Stomach (tissue), 9 donors: Measurements from ENCODE around the gene RAB3B. TPM values are rescaled to one million over a fixed set of nuclear protein-coding genes. Genes with fewer than 3 reads are reported as not detected.
A peak's percentile ranks its signal among the peaks of the same experiment; 100 is the strongest.

Source experiments
- DNase-seq, 2 donors: peaks; one replicate each; pipeline versions ENCODE4 v3.0.0 to v3.0.0-alpha.2; 2013 to 2019
- H3K27ac ChIP-seq, 5 donors: fragments of 200-600 bp in 4 of 5; sonication (generic) in 4 of 5; one replicate each; pipeline ENCODE4 v1.5.1; 2013 to 2019; ENCODE audit warnings: mild to moderate bottlenecking in 1 of 5, moderate library complexity in 1 of 5
- H3K27me3 ChIP-seq, 3 donors: fragments of 200-600 bp; sonication (generic); one replicate each; pipeline ENCODE4 v1.5.1; 2017 to 2019; ENCODE audit warnings: mixed run types in 1 of 3
- H3K36me3 ChIP-seq, 4 donors: fragments of 200-600 bp; sonication (generic); 1 replicate in 3 of 4; 2 replicates in 1 of 4; pipeline ENCODE4 v1.5.1; 2016 to 2019
- H3K4me1 ChIP-seq, 4 donors: fragments of 200-600 bp; sonication (generic); one replicate each; pipeline ENCODE4 v1.5.1; 2016 to 2019
- H3K4me3 ChIP-seq, 4 donors: fragments of 200-600 bp; sonication (generic) in 3 of 4; one replicate each; pipeline ENCODE4 v1.5.1; 2016 to 2019; ENCODE audit warnings: mild to moderate bottlenecking in 1 of 4
- H3K9me3 ChIP-seq, 4 donors: fragments of 200-600 bp; sonication (generic); one replicate each; pipeline ENCODE4 v1.5.1; 2016 to 2019
- CTCF ChIP-seq, 7 experiments: fragments of 450-650 bp in 4 of 7; fragments of 200-600 bp in 3 of 7; sonication (generic) in 3 of 7; IDR thresholded peaks; one replicate each; pipeline ENCODE4 v1.5.1; 2016 to 2019; ENCODE audit warnings: antibody characterized with exemption in 7 of 7, control low read depth in 2 of 7, mild to moderate bottlenecking in 1 of 7
- EP300 ChIP-seq: sonication (generic); formaldehyde crosslinking; IDR thresholded peaks from one replicate; pipeline ENCODE4 v1.6.1; 2017; ENCODE audit warnings: antibody characterized with exemption
- POLR2A ChIP-seq, 4 donors: fragments of 450-650 bp; IDR thresholded peaks; one replicate each; pipeline ENCODE4 v1.6.1; 2016; ENCODE audit warnings: antibody characterized with exemption in 4 of 4, control low read depth in 2 of 4, mild to moderate bottlenecking in 1 of 4, moderate library complexity in 1 of 4
- POLR2AphosphoS5 ChIP-seq, 3 donors: sonication (generic); formaldehyde crosslinking; IDR thresholded peaks; one replicate each; pipeline ENCODE4 v1.6.1; 2016; ENCODE audit warnings: antibody characterized with exemption in 3 of 3
- WGBS, 5 donors: extraction: QIAGEN DNeasy Blood & Tissue Kit in 3 of 5; methylation state at CpG; one replicate each; pipeline versions ENCODE4 v1.1.5 to v1.1.7; 2013 to 2018; 5-methylcytosine and 5-hydroxymethylcytosine counted together
- intact Hi-C: fragments of 100-400 bp; cut with DNase I; formaldehyde crosslinking; loops from one replicate; pipeline ENCODE4 v1.15.1; 2023; ENCODE audit warnings: low total_unique reads
- polyA plus RNA-seq, 3 donors: library from polyadenylated mRNA; stranded (reverse); fragments of 200-250 nt; gene quantifications; one replicate each; pipeline ENCODE4 v1.2.3, GENCODE V29; 2013
- total RNA-seq, 5 donors: library from RNA; depleted of rRNA; stranded (reverse); fragments of >200 nt; gene quantifications; one replicate each; pipeline versions ENCODE4 v1.1.0 to v1.2.3, GENCODE V29; 2014 to 2016
- donor health status: healthy with polysubstance abuse.
- donor health status: Bipolar disorder and iron deficiency.
- donor health status: healthy.

RAB3B gene
- total and polyA plus RNA-seq, 8 donors, result under 0.01 to 2.2 (median 0.14) TPM; not detected in 1

GRCh38 chr1:51998701-51999100 lies 8.2 kb upstream of the RAB3B start:
- H3K9me3 ChIP-seq, result no peaks in the 10 kb centered on the region
- DNase-seq, result no peak
- H3K36me3 ChIP-seq, result no peaks in the 10 kb centered on the region
- no peaks in the 10 kb centered on the region for H3K4me1 ChIP-seq
- TF ChIP-seq POLR2AphosphoS5 (IDR thresholded peaks at IDR 0.05), result no peak
- no peak for TF ChIP-seq EP300
- no peak for TF ChIP-seq POLR2A (IDR thresholded peaks at IDR 0.05)
- no peak for TF ChIP-seq CTCF (IDR thresholded peaks at IDR 0.05)
- no peak overlapping the region for H3K4me3 ChIP-seq
- intact Hi-C loops, result loop anchor here (5.0 kb wide), 1 partner anchor 96 kb away; no protein-coding TSS in a partner anchor
- WGBS, 5 donors, result 77 to 96% (median 83%) methylated on average over 1 of the region's 1 CpG
- H3K27ac ChIP-seq, result no peak overlapping the region
- H3K27me3 ChIP-seq, result peaks cover 0 to 6% (median 0%) of the 10 kb centered on the region in 3 donors

- 41 to 56% (median 52%) methylated on average over 5 of the region's 5 CpGs for whole genome bisulfite sequencing, 5 donors
- Histone ChIP-seq H3K27me3 (peaks cover 0 to 13% (median 0%) of the 10 kb centered on the region in 3 donors), H3K4me1 (no peaks in the 10 kb centered on the region), H3K4me3 (no peak overlapping the region), H3K9me3 (no peaks in the 10 kb centered on the region), H3K27ac (no peak overlapping the region), H3K36me3 (no peaks in the 10 kb centered on the region)
- no peak for TF ChIP-seq CTCF (IDR thresholded peaks at IDR 0.05)
- TF ChIP-seq POLR2AphosphoS5 (IDR thresholded peaks at IDR 0.05), result no peak
- no peak for TF ChIP-seq POLR2A (IDR thresholded peaks at IDR 0.05)
- no peak for TF ChIP-seq EP300
- no peak for DNase-seq
- intact Hi-C loops, result loop anchor here (5.0 kb wide), 1 partner anchor 96 kb away; no protein-coding TSS in a partner anchor
Observed at GRCh38 chr1:51997974-51998382, 7.5 kb upstream of the RAB3B start.

GRCh38 chr1:51989582-51990477 lies 670 bp downstream of the RAB3B start:
- no peak for TF ChIP-seq POLR2AphosphoS5 (IDR thresholded peaks at IDR 0.05)
- no peak for TF ChIP-seq POLR2A (IDR thresholded peaks at IDR 0.05)
- TF ChIP-seq EP300, result no peak
- no peak for TF ChIP-seq CTCF (IDR thresholded peaks at IDR 0.05)
- no peak overlapping the region for H3K27ac ChIP-seq
- peaks cover 0 to 15% (median 11%) of the 10 kb centered on the region in 4 donors for H3K4me1 ChIP-seq
- no peak for DNase-seq
- H3K36me3 ChIP-seq, result no peaks in the 10 kb centered on the region
- intact Hi-C loops, result no loop called here
- H3K9me3 ChIP-seq, result no peaks in the 10 kb centered on the region
- peaks cover 4 to 53% (median 36%) of the 10 kb centered on the region in 3 donors for H3K27me3 ChIP-seq
- 13 to 25% (median 16%) methylated on average over 26 to 47 of the region's 47 CpGs for WGBS, 5 donors
- peak overlapping the region; percentile 40 to 61 (median 50) for H3K4me3 ChIP-seq

- TF ChIP-seq POLR2AphosphoS5 (IDR thresholded peaks at IDR 0.05) (no peak), EP300 (no peak), CTCF (IDR thresholded peaks at IDR 0.05) (no peak), POLR2A (IDR thresholded peaks at IDR 0.05) (no peak)
- intact Hi-C loops, result no loop called here
- Histone ChIP-seq H3K9me3 (no peaks in the 10 kb centered on the region), H3K4me1 (peaks cover 0 to 15% (median 11%) of the 10 kb centered on the region in 4 donors), H3K27ac (no peak overlapping the region), H3K27me3 (peaks cover 4 to 43% (median 36%) of the 10 kb centered on the region in 3 donors), H3K36me3 (no peaks in the 10 kb centered on the region), H3K4me3 (no peak overlapping the region)
- no peak for DNase-seq
Observed at GRCh38 chr1:51988254-51988653, 2.2 kb downstream of the RAB3B start.
